BE2C (cell line): Measurements from ENCODE around the gene DRICH1.
"Not testable (repeated sequence)": the region's sequence is repeated elsewhere in the genome, so short reads cannot be mapped to it uniquely, and the experiment has no call there.

Experiments used
- DNase-seq: peaks from one replicate; pipeline ENCODE4 v3.0.0-alpha.2; 2020
- H3K27me3 ChIP-seq: fragments of 250-450 bp; sonication (Bioruptor Pico); 2 replicates; pipeline ENCODE4 v1.5.1; 2020; ENCODE audit warnings: mild to moderate bottlenecking
- H3K36me3 ChIP-seq: fragments of 250-450 bp; sonication (Bioruptor Pico); 2 replicates; pipeline ENCODE4 v1.5.1; 2020; ENCODE audit warnings: mild to moderate bottlenecking
- H3K4me1 ChIP-seq: fragments of 250-450 bp; sonication (Bioruptor Pico); 2 replicates; pipeline ENCODE4 v1.5.1; 2020
- H3K4me3 ChIP-seq: 2 replicates; pipeline ENCODE4 v1.5.1; 2011; ENCODE audit warnings: low read depth, low read length
- H3K9me3 ChIP-seq: fragments of 250-450 bp; sonication (Bioruptor Pico); 2 replicates; pipeline ENCODE4 v1.5.1; 2020
- CTCF ChIP-seq: IDR thresholded peaks from 2 replicates; pipeline ENCODE4 v1.5.1; 2012; ENCODE audit warnings: mild to moderate bottlenecking, low read depth, low read length

Gene DRICH1

DNA sequence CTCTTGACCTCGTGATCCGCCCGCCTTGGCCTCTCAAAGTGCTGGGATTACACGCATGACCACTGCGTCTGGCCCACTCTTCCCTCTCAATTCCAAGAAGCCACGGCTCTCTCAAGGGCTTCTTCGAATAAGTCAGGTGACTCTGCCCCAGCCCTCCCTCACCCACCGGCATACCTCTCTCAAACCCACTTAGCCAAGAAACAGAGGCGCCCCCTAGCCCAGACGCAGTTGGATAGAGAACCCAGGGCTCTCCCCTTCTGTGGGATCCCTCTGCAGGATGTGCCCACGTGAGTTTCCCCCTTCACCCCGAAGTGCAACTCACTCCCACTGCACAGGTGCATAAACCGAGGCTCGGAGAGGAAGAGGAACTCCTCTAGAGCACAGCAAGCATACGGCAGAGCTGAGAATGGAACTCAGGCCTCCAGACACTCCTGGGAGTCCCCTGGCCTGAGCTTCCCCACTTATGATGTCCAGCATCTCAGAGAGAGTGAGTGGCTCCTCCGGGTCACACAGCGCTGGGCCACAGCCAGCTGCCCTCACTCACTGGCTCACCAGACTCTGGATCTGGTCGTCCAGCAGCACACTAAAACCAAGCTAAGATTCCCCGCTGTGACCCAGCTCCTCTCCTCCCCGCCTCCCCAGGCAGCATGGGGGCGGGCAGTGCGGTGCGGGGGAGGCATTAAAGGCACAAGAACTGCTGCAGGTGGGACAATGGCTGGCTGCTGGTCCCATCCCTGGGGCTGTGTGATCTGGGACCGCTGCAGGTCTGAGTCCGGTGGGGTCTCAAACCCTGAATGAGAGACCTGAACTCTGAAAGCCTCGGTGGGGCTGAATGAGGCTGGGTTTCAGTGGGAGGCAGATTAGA is 41.9 kb upstream of the DRICH1 start:
- no peaks in the 10 kb centered on the region for H3K4me1 ChIP-seq
- H3K4me3 ChIP-seq: no peak overlapping the region
- TF ChIP-seq CTCF: no peak
- no peaks in the 10 kb centered on the region for H3K27me3 ChIP-seq
- H3K9me3 ChIP-seq: no peaks in the 10 kb centered on the region
- no peak for DNase-seq
- no peaks in the 10 kb centered on the region for H3K36me3 ChIP-seq

DNA sequence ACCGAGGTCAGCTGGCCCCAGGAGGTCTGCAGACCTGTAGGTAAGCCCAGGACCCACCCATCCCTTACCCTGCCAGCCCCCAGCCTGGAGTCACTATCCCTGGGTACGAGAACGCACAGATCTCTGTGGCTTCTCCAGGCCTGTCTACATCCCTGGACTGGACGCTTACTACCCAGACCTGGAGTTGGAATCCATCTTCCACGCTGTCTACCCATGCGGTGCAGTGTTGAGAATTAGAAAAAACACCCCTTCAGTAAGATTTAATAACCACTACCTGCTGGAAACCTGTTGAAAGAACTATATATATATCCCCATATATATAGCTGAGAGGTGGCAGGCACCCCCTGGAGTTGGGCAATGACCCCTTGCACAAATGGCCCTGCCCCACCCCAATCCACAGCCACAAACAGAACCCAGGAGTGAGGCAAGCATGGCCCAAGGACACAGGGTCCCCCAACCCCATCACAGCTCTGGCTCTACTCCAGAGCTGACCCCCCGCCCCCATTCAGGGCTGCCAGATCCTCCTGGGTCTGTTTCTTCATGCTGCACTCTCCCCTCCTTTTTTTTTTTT is 41.0 kb upstream of the DRICH1 start:
- H3K27me3 ChIP-seq: no peaks in the 10 kb centered on the region
- H3K4me1 ChIP-seq: no peaks in the 10 kb centered on the region
- TF ChIP-seq CTCF: no peak
- no peak overlapping the region for H3K4me3 ChIP-seq
- H3K9me3 ChIP-seq: no peaks in the 10 kb centered on the region
- no peaks in the 10 kb centered on the region for H3K36me3 ChIP-seq
- DNase-seq: no peak

GRCh38 chr22:23672307-23673049 is 40.4 kb upstream of the DRICH1 start:
- not testable (repeated sequence) for DNase-seq, H3K9me3 ChIP-seq, H3K4me1 ChIP-seq, H3K36me3 ChIP-seq, H3K4me3 ChIP-seq, H3K27me3 ChIP-seq

DNA sequence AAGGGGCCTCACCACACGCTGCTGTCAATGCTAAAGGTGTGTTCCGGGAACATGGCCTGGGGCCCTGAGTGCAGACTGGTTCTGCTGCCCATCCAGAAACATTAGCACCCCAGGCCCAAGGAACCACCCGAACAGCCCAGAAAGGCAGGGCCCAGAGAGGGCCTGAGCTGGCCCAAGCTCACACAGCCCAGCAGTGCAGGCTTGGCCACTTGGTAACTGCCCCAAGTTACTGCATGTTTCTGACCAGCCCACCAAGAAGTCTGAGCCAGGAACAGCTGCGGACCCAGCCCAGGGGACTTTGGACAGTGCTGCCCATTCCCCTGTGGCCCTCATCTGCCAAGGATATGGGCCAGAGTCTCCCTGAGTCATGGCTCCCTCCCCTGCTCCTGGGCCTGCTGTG is 39.3 kb upstream of the DRICH1 start:
- H3K4me1 ChIP-seq, H3K9me3 ChIP-seq, H3K36me3 ChIP-seq, DNase-seq, H3K4me3 ChIP-seq, H3K27me3 ChIP-seq: not testable (repeated sequence)

DNA sequence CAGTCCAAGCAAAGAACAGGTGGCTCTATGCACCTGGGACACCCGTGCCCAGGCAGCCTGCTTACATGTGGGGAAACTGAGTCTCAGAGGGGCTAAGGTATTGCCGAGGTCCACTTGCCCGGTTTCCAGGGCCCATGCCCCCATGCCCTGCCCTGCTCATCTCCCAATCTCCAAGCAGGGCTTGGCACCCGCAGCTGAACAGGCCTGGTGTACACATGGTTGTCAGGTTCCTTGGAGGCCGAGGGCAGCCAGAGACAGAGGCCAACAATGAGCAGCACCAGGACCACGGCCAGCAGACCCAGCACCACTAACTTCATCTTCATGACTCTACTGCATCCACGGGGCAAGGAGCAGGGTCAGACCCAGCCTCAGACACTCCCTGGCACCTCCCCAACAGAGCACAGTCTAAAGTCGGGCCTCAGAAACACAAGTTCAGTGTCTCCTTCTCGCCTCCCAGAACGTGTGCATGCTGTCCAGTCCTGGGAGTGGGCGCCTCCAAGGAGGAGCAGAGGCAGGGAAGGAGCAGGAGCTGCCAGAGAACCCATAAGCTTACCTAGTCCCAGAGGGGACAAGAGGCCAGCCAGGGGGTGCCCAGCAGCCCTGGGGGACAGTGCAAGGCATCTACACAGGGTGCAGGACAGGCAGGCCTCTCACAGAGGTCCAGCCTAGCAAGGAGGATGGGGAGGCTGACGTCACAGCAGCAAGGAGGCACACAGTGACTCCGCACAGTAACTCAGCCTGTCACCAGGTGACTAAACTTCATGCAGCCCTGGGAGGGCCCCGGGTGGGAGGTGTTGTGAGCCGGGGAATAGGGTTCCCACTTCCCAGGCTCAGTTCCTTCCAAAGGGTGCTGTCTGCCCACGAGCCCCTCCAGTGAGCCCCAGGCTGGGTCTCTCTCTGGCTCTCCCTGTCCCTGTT is 38.5 kb upstream of the DRICH1 start:
- no peak for TF ChIP-seq CTCF
- no peaks in the 10 kb centered on the region for H3K27me3 ChIP-seq
- DNase-seq: no peak
- H3K36me3 ChIP-seq: no peaks in the 10 kb centered on the region
- no peaks in the 10 kb centered on the region for H3K4me1 ChIP-seq
- no peak overlapping the region for H3K4me3 ChIP-seq
- no peaks in the 10 kb centered on the region for H3K9me3 ChIP-seq

GRCh38 chr22:23660381-23660780 is 28.3 kb upstream of the DRICH1 start:
- not testable (repeated sequence) for H3K4me3 ChIP-seq, H3K9me3 ChIP-seq, DNase-seq, H3K4me1 ChIP-seq, H3K27me3 ChIP-seq, H3K36me3 ChIP-seq

DNA sequence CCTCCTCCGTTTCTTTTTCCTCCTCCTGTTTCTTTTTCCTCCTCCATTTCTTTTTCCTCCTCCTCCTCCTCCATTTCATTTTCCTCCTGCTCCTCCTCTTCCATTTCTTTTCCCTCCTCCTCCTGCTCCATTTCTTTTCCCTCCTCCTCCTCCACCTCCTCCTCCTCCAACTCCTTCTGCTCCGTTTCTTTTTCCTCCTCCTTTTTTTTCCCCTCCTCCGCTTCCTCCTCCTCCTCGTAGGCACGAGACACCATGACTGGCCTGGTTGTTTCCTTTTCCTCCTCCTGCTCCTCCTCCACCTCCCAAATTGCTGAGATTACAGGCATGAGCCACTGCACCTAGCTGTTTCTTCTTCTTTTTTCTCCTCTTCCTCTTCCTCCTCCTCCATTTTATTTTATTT is 25.6 kb upstream of the DRICH1 start:
- TF ChIP-seq CTCF: no peak
- Histone ChIP-seq H3K27me3 (no peaks in the 10 kb centered on the region), H3K4me3 (no peak overlapping the region), H3K4me1 (no peaks in the 10 kb centered on the region), H3K36me3 (peaks cover 3% of the 10 kb centered on the region; the same call in 1 of the 2 replicates), H3K9me3 (no peaks in the 10 kb centered on the region)
- DNase-seq: no peak
